GM21786 (cell line): ENCODE data around the gene NWD2.
"Not testable (repeated sequence)": the region's sequence is repeated elsewhere in the genome, so short reads cannot be mapped to it uniquely, and the experiment has no call there.

Source experiments
- ATAC-seq: cut with Tn5 transposase; IDR thresholded peaks from one replicate; pipeline ENCODE4 v1.9.1; 2021; ENCODE audit not compliant: unreplicated experiment

Gene NWD2

GRCh38 chr4:37489697-37490096 is 245.2 kb downstream of the NWD2 start:
- ATAC-seq, result no peak

GRCh38 chr4:37490391-37491347 is 246.1 kb downstream of the NWD2 start:
- ATAC-seq, result no peak

GRCh38 chr4:37495353-37495752 is 250.8 kb downstream of the NWD2 start:
- not testable (repeated sequence) for ATAC-seq
